ENCODE measurements around the gene MED31. TPM values are rescaled to one million over a fixed set of nuclear protein-coding genes. Genes with fewer than 3 reads are reported as not detected.

Gene MED31
- total RNA-seq, 1 donor from 2014 or later, result 12.7 TPM

DNA sequence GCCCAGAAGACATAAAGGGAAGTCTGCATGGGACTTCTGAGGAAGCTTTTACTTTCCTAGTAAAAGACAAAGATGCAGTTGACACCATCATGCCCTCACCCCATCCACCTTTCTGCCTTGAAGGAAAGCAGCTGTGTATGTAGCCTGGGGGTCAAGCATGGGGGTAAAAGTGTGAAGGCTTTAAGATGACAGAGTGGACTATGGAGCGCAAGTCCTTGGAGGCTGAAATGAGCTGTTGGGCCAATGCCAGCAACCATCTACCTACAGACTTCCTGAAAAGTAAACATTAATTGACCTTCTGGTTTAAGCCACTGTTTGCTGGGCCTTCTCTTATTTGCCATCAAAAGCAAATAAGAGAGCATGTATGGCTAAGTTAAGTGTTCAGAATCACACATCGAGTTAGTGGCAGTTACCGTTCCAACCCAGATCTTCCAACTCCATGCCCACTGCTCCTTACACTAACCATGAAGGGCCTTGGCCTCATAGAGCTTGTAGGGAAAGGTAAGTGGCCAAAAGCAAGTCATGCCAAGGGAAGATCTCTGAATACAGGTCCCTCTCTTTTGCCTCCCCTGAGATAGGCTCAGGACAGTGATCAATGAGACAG is 31.8 kb upstream of the MED31 start:
- TF ChIP-seq, protein P1, sequence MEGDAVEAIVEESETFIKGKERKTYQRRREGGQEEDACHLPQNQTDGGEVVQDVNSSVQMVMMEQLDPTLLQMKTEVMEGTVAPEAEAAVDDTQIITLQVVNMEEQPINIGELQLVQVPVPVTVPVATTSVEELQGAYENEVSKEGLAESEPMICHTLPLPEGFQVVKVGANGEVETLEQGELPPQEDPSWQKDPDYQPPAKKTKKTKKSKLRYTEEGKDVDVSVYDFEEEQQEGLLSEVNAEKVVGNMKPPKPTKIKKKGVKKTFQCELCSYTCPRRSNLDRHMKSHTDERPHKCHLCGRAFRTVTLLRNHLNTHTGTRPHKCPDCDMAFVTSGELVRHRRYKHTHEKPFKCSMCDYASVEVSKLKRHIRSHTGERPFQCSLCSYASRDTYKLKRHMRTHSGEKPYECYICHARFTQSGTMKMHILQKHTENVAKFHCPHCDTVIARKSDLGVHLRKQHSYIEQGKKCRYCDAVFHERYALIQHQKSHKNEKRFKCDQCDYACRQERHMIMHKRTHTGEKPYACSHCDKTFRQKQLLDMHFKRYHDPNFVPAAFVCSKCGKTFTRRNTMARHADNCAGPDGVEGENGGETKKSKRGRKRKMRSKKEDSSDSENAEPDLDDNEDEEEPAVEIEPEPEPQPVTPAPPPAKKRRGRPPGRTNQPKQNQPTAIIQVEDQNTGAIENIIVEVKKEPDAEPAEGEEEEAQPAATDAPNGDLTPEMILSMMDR (IDR thresholded peaks at IDR 0.05; ENCODE audit: partially characterized antibody, unreplicated experiment), result no peak

GRCh38 chr17:6682339-6682738 is 30.9 kb upstream of the MED31 start:
- H3K27ac Mint-ChIP-seq (ENCODE audit: unreplicated experiment), result no peak overlapping the region
- H3K36me3 Mint-ChIP-seq (ENCODE audit: unreplicated experiment), result no peaks in the 10 kb centered on the region
- H3K27me3 Mint-ChIP-seq (ENCODE audit: unreplicated experiment), result peaks cover 6% of the 10 kb centered on the region
- no peak for DNase-seq
- H3K4me3 Mint-ChIP-seq (ENCODE audit: unreplicated experiment), result no peak overlapping the region
- H3K9me3 Mint-ChIP-seq (ENCODE audit: unreplicated experiment), result peaks cover 3% of the 10 kb centered on the region
- H3K4me1 Mint-ChIP-seq (ENCODE audit: low read depth, unreplicated experiment), result no peaks in the 10 kb centered on the region
- TF ChIP-seq, protein P1 (IDR thresholded peaks at IDR 0.05; ENCODE audit: partially characterized antibody, unreplicated experiment), result no peak

More for the DNA sequence above, 31.8 kb upstream of the MED31 start:
- no peak for DNase-seq
- Mint-ChIP-seq H3K36me3 (ENCODE audit: unreplicated experiment) (no peaks in the 10 kb centered on the region), H3K27me3 (ENCODE audit: unreplicated experiment) (peaks cover 6% of the 10 kb centered on the region), H3K4me3 (ENCODE audit: unreplicated experiment) (no peak overlapping the region), H3K4me1 (ENCODE audit: low read depth, unreplicated experiment) (no peaks in the 10 kb centered on the region), H3K27ac (ENCODE audit: unreplicated experiment) (no peak overlapping the region), H3K9me3 (ENCODE audit: unreplicated experiment) (peaks cover 3% of the 10 kb centered on the region)

DNA sequence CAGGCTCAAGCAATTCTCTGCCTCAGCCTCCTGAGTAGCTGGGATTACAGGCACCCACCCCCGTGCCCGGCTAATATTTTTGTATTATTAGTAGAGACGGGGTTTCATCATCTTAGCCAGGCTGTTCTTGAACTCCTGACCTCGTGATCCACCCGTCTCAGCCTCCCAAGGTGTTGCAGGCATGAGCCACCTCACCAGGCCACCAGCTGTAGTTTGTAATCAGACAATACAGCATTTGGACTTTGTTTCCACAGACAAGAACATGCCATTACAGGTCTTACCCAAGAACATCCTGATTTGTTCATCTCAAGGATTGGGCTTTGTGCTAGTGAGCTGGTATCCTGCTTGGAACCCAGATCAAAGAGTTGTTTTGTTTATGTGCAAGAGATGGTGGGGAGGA is 30.3 kb upstream of the MED31 start:
- Mint-ChIP-seq H3K9me3 (ENCODE audit: unreplicated experiment) (peaks cover 3% of the 10 kb centered on the region), H3K27me3 (ENCODE audit: unreplicated experiment) (peaks cover 4% of the 10 kb centered on the region), H3K27ac (ENCODE audit: unreplicated experiment) (no peak overlapping the region), H3K4me1 (ENCODE audit: low read depth, unreplicated experiment) (no peaks in the 10 kb centered on the region), H3K36me3 (ENCODE audit: unreplicated experiment) (no peaks in the 10 kb centered on the region), H3K4me3 (ENCODE audit: unreplicated experiment) (no peak overlapping the region)
- no peak for DNase-seq
- TF ChIP-seq, protein P1 (IDR thresholded peaks at IDR 0.05; ENCODE audit: partially characterized antibody, unreplicated experiment), result no peak

GRCh38 chr17:6681176-6681575 is 29.8 kb upstream of the MED31 start:
- Mint-ChIP-seq H3K36me3 (ENCODE audit: unreplicated experiment) (no peaks in the 10 kb centered on the region), H3K9me3 (ENCODE audit: unreplicated experiment) (peaks cover 3% of the 10 kb centered on the region), H3K4me1 (ENCODE audit: low read depth, unreplicated experiment) (no peaks in the 10 kb centered on the region), H3K4me3 (ENCODE audit: unreplicated experiment) (no peak overlapping the region), H3K27me3 (ENCODE audit: unreplicated experiment) (peaks cover 4% of the 10 kb centered on the region), H3K27ac (ENCODE audit: unreplicated experiment) (no peak overlapping the region)
- DNase-seq, result no peak
- TF ChIP-seq, protein P1 (IDR thresholded peaks at IDR 0.05; ENCODE audit: partially characterized antibody, unreplicated experiment), result no peak

DNA sequence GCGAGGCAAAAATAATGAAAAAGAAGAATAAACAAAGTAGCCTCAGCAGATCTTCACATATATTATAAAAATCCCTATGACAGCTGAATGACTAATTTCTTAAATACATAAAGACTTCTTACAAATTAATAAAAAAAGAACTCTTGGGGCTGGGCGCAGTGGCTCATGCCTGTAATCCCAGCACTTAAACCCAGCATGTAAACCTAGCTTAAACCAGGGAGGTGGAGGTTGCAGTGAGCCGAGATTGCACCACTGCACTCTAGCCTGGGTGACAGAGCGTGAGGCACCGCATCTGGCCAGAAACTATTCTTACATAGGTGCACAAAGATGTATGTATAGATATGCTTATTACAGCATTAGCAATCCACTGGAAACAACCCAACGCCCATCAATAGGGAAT is 27.8 kb upstream of the MED31 start:
- no peaks in the 10 kb centered on the region for H3K36me3 Mint-ChIP-seq (ENCODE audit: unreplicated experiment)
- TF ChIP-seq, protein P1 (IDR thresholded peaks at IDR 0.05; ENCODE audit: partially characterized antibody, unreplicated experiment), result no peak
- H3K9me3 Mint-ChIP-seq (ENCODE audit: unreplicated experiment), result no peaks in the 10 kb centered on the region
- H3K4me1 Mint-ChIP-seq (ENCODE audit: low read depth, unreplicated experiment), result no peaks in the 10 kb centered on the region
- DNase-seq, result no peak
- H3K4me3 Mint-ChIP-seq (ENCODE audit: unreplicated experiment), result no peak overlapping the region
- no peak overlapping the region for H3K27ac Mint-ChIP-seq (ENCODE audit: unreplicated experiment)
- H3K27me3 Mint-ChIP-seq (ENCODE audit: unreplicated experiment), result peaks cover 4% of the 10 kb centered on the region

All from glutamatergic neuron (in vitro differentiated cells).